OCI-M2 (cell line): ENCODE measurements around the gene VAT1L.

Experiments used
- DNase-seq: peaks from one replicate; lab custom pipeline; 2025; ENCODE audit not compliant: unreplicated experiment; lab: John Stamatoyannopoulos, UW

VAT1L gene

DNA sequence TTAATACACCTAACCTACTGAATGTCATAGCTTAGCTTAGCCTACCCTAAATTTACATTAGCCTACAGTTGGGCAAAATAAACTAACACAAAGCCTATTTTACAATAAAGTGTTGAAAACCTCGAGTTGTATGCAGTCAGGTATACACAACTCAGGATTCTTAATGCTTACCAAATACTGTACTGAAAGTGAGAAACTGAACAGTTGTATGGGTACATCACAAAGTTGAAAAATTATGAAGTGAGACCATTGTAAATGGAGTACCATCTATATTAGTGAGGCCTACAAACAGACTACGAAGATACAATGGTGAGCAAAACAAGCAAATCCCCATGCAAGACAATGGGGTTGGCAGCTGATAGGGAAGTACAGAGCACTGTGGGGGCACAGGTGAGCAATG is 79.7 kb downstream of the VAT1L start:
- no peak for DNase-seq

DNA sequence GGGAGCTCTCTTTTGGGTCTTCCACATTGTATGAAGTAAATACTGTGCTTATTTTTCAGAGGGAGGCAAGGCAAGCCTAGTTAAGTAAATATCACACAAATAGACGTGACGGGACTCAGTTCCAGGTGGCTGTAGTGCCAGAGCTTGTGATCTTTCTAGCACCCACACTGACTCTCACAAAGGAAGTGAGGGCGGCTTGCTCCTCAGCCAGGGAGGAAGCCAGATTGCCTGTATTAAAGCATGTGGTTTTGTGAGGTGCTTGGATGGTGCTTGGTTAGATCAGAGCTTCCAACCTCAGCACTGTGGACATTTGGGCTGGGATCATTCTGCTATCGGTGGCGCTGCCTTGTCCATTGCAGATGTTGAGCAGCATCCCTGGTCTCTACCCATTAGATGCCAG is 80.1 kb downstream of the VAT1L start:
- no peak for DNase-seq

- no peak for DNase-seq
These were observed 81.8 kb downstream of the VAT1L start for GRCh38 chr16:77869997-77870813.

- DNase-seq, result no peak
These were observed 83.6 kb downstream of the VAT1L start for GRCh38 chr16:77871932-77872331.

GRCh38 chr16:77873066-77873465 is 84.7 kb downstream of the VAT1L start:
- no peak for DNase-seq

DNA sequence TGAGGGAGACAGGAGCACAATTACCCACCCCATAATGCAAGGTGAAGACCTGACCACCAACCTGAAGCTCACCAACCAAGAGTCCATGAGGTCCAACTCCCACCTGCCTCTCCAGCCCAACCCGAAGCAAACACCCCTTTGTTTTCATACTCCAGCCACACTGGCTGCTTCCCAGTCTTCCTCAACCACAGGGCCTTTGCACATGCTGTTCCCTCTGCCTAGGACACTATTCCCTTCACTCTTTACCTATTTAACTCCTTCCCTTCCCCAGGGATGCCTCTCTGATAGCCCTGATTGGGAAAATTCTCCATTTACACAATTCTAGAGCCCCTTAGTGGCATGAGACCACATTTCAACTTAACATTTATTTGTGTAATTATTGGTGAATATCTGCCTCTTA is 86.0 kb downstream of the VAT1L start:
- DNase-seq, result no peak

DNA sequence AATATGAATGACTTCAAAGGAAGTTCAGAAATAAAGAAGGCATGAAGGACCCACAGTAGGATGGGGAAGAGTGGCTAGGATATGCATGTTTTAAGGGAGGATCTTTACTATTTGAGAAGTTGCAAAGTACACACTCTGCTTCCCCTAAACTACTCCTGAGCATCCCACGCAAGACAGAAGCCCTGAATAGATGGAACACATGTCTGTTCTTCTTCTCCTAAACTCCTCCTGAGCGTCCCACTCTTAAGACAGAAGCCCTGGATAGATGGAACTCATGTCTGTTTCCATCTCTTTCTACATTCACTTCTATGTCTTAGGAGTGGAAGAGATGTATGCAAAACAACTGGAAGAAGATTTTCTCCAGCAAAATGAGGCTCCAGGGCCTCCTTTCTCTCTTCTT is 88.4 kb downstream of the VAT1L start:
- no peak for DNase-seq

DNA sequence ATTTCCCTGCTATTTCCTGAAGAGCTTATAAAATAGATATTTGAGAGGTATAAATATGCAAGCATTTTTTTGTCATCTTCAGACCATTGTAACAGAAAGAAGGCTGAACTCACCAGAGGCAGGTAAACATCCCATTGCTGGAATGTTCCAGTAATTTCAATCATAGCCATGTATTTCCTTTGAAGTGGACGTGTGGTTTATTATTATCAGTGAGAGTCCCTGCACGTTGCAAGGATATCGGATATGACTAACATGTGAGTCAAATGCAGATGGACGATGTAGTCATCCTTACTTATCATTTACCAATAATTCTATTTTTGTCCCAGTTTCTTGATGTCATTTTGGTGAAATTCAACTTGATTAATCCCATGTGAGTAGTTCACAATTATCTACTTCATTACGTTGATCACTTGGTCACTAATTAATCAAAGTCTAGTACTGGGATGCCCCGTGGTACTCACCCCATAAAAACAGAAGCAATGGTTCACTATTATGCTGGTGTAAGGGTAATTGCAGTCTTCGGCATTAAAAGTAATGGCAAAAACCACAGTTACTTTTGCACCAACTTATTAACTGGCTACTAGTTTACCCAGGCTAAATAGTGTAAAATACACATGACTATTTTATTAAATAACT is 89.5 kb downstream of the VAT1L start:
- DNase-seq, result no peak

DNA sequence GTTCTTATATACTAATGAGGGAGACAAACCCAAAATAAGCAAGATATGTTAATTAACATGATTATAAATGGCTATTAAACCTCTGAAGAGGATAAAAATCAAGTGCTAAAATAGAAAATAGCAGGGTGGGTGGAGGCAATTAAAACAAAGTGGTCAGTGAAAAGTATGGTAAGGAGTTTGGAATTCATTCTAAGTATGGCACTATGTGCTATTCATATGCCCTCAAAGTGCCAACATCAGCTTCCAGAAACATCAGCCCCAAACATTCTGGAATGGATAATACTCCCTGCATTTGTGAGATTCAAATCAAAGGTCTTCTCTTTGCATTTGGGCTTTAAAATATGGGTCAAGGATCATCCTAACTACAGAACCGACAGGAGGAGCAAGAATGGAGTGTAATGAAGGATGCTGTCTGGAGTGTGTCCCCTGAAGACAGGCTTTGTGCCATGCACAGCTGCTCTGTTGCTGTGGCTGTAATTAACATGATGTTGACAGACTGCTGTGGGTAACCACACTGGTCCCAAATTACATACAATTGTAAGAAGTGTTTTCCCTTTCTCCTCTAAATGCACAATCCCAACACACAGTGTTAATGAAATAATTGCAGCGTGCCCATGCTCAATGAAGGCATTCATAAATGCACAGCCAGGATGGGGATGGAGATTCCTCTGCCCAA is 93.1 kb downstream of the VAT1L start:
- no peak for DNase-seq

DNA sequence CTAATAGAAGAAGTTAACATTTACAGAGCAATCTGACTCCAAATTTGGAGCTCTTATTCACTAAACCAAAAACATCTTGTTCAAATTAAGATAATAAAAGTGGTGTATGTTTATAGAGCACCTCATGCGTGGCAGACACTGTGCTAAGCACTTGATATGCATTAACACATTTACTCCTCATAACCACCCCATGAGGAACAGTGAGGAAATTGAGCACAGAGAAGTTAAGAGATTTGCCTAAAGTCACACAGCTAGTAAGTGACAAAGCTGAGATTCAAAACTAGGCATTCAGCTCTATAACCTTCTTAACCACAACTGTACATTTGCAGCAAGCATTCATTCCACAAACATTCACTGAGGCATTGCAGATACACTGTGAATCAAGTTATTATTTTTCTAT is 94.0 kb downstream of the VAT1L start:
- DNase-seq, result no peak

DNA sequence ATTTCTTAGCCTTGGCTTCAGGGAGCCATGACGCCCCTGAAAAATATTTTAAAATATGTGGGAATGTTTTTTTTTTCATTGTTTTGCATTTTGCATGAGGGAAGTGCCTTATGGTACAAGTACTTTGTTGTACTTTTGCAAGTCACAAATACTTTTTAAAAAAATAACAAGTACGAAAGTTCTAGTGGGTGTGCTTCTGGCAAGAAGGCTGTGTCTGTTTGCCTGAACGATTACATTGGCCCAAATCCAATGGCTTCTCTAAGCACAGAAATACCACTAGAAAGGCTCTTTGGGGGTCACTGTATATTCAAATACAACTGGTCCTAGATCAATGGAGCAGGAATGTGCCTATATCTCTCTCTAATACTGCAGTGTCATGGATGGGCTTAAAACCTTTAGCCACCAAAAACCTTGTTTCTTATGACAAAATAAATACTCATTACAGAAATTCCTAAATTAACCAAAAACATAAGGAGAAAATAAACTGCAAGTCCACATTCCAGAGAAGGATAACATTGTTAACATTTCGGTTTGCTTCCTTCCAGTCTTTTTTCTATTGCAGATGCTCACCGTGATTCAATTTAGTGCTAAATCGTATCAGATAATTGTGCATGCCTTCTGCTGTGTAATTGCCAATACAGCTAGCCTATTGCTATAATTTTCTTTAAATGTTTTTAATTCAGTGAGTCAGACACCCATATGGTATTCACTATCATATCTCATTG is 97.4 kb downstream of the VAT1L start:
- no peak for DNase-seq

DNA sequence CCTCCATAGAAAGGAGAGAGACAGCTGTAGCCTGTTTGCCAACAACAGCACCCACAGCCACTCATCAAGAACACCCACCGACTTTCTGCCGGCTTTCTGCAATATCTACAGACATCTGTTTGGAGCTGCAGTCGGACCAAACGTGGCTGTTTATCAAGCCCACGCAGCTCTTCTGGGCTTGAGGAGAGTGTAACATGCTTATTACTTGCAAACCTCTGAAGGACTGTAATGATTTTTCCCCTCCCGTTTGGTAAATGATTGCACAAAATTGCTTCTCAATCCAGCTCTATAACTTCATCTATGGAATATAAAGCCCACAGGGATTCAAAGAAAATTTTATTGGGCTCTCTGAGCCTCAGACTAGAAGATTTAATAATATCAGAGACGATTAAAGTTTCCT is 100.5 kb downstream of the VAT1L start:
- DNase-seq, result no peak

- no peak for DNase-seq
These were observed 101.7 kb downstream of the VAT1L start for GRCh38 chr16:77890075-77890474.

DNA sequence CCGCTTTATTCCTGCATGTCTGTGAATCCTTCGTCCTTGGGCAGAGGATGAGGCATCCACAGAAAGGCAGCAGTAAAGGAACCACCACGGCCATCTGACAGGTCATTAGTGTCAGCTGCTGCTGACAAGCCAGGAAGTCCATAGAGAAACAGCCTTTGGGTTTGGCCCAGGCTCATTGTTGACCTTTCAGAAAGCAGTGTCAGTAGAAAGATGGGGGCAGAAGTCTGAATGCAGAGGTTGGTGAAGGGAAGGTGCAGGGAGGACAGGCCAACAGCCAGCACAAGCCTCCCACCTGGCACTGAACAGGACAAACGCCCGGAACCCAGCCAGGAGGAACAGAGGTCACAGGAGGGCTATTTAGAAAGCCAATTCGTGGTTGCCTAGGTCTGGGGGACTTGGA is 105.8 kb downstream of the VAT1L start:
- no peak for DNase-seq

GRCh38 chr16:77895962-77896361 is 107.6 kb downstream of the VAT1L start:
- DNase-seq, result no peak

DNA sequence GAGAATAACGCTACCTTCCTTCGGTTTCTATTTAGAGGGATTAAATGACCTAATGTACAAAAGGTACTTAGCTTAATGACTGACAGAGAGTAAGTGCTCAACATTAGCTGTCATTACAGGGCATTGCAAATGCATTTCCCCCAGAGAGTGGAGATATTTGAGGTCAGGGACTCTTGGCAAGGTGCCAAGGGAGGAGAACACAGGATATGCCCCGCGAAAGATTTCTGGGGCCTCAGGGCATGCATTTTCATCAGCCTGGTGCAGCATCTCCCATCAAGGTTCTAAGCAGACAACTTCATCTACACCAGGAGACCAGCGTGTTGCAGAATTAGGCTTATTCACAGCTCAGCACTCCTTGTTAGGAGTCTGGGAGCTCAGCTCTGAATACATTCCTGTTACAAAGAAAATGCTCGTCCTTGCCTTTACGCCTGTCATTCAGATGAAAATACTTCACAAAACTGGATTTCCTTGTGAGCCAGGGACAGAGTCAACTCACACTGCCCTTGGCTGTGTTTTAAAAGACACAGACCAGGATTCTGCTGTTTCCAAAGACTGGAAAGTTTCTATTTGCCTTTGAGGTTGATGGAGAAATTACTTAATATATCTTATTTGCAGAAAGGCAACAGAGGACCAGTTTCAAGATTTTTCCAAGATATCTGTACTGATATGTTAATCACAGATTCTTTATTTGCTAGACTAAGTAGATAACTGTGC is 108.2 kb downstream of the VAT1L start:
- no peak for DNase-seq

DNA sequence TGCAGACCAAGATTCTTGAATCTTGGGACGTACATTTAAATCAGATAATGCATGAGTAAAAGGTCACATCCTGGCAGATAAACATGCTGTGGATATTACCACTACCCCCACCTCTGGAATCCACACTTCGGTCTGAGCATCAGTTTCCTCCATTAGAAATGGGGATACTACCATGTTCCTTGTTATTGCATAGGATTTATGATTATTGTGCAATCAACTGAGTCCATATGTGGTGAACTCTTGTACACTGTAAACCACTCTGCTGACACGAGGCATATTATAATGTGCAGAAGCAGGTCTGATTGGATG is 108.7 kb downstream of the VAT1L start:
- DNase-seq, result no peak

GRCh38 chr16:77897831-77898605 is 109.7 kb downstream of the VAT1L start:
- DNase-seq, result no peak

- no peak for DNase-seq
These were observed 110.4 kb downstream of the VAT1L start for GRCh38 chr16:77898671-77899211.

GRCh38 chr16:77899416-77899815 is 111.1 kb downstream of the VAT1L start:
- no peak for DNase-seq
